ENCODE data around the gene CNIH3. TPM values are rescaled to one million over a fixed set of nuclear protein-coding genes. Genes with fewer than 3 reads are reported as not detected.

The CNIH3 gene
- total and polyA plus RNA-seq, 10 of the 15 experiments (the other 5 are each of a cell fraction or from before 2014, with no cell fraction given) = 0.77 to 5.8 (median 1.8) TPM

GRCh38 chr1:224644553-224645154, 28.5 kb downstream of the CNIH3 start:
- FAIRE-seq (peak; percentile 88), ATAC-seq (peak; percentile 85), DNase-seq (ENCODE audit: low read depth, low spot score) (peak; percentile 24)
- H3K9ac ChIP-seq (ENCODE audit: control insufficient read depth, insufficient read depth, low read length) = no peak overlapping the region
- ChIA-PET SMC1A (ENCODE audit: uncharacterized antibody, unreplicated experiment) (interaction anchor here (0.7 to 13.2 kb wide), 26 partner anchors 9 to 714 kb away, joined by 3 to 147 read pairs (median 4); no protein-coding TSS in a partner anchor), POLR2A (no interaction called here), RAD21 (ENCODE audit: unreplicated experiment) (interaction anchor here (0.6 to 6.5 kb wide), 10 partner anchors 12 to 279 kb away, joined by 3 to 90 read pairs (median 4); no protein-coding TSS in a partner anchor), CTCF (interaction anchor here (0.7 to 12.7 kb wide), 39 partner anchors 10 to 322 kb away, joined by 3 to 207 read pairs (median 4); no protein-coding TSS in a partner anchor)
- H3K27ac ChIP-seq (ENCODE audit: control insufficient read depth, insufficient read depth) = no peak overlapping the region
- no peaks in the 10 kb centered on the region for H4K20me1 ChIP-seq (ENCODE audit: control insufficient read depth, insufficient read depth)
- intact Hi-C loops (cut with micrococcal nuclease; ENCODE audit: unreplicated experiment) (loop anchor here (1.0 to 2.0 kb wide), 4 partner anchors 50 to 278 kb away; no protein-coding TSS in a partner anchor), in situ Hi-C loops (cut with MboI) (loop anchor here (5.0 kb wide), 2 partner anchors 132 to 208 kb away; no protein-coding TSS in a partner anchor)
- 3% methylated on average over 5 of the region's 5 CpGs for WGBS (ENCODE audit: insufficient coverage, insufficient replicate concordance, low lambda C conversion rate, missing lambda C conversion rate)
- no TSS peak for BruUV-seq (replicated peaks)
- no peaks in the 10 kb centered on the region for H3K9me3 ChIP-seq (replicated peaks; ENCODE audit: control insufficient read depth, insufficient read depth, low read length)
- H3K27me3 ChIP-seq (replicated peaks in 1 of 2; ENCODE audit: control insufficient read depth in 2 of 2, insufficient read depth in 2 of 2, low read length in 1 of 2) = no peaks in the 10 kb centered on the region; a peak in 1 of 4 replicates
- no peak overlapping the region for H2AFZ ChIP-seq (ENCODE audit: control insufficient read depth, low read depth, low read length)
- H3K79me2 ChIP-seq (ENCODE audit: control insufficient read depth, insufficient read depth, low read length) = no peaks in the 10 kb centered on the region
- H3K4me3 ChIP-seq = no peak overlapping the region
- no peaks in the 10 kb centered on the region for H3K4me1 ChIP-seq (ENCODE audit: control insufficient read depth, insufficient read depth, low read length)
- H3K4me2 ChIP-seq (ENCODE audit: control insufficient read depth, insufficient read depth) = no peak overlapping the region
- H3K36me3 ChIP-seq (ENCODE audit: control insufficient read depth in 2 of 2, insufficient read depth in 2 of 2, low read length in 1 of 2) = no peaks in the 10 kb centered on the region
- peak; percentile 19 for TF ChIP-seq NR2C2 (IDR thresholded peaks at IDR 0.05; ENCODE audit: borderline replicate concordance, control insufficient read depth, insufficient read length, low read depth)
- no peak for TF ChIP-seq KLF5 (IDR thresholded peaks at IDR 0.05; ENCODE audit: partially characterized antibody)
- no peak for TF ChIP-seq MTA2 (IDR thresholded peaks at IDR 0.05; ENCODE audit: low read depth)
- TF ChIP-seq, protein P1, sequence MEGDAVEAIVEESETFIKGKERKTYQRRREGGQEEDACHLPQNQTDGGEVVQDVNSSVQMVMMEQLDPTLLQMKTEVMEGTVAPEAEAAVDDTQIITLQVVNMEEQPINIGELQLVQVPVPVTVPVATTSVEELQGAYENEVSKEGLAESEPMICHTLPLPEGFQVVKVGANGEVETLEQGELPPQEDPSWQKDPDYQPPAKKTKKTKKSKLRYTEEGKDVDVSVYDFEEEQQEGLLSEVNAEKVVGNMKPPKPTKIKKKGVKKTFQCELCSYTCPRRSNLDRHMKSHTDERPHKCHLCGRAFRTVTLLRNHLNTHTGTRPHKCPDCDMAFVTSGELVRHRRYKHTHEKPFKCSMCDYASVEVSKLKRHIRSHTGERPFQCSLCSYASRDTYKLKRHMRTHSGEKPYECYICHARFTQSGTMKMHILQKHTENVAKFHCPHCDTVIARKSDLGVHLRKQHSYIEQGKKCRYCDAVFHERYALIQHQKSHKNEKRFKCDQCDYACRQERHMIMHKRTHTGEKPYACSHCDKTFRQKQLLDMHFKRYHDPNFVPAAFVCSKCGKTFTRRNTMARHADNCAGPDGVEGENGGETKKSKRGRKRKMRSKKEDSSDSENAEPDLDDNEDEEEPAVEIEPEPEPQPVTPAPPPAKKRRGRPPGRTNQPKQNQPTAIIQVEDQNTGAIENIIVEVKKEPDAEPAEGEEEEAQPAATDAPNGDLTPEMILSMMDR (IDR thresholded peaks at IDR 0.05 in 2 of 3, conservative IDR thresholded peaks at IDR 0.05 in 1 of 3; ENCODE audit: control insufficient read depth in 2 of 3, extremely low read depth in 1 of 3, insufficient read depth in 1 of 3, low read depth in 3 of 3, low read length in 3 of 3) = peak; percentile 84 to 91 (median 90)
- peak; percentile 62 for TF ChIP-seq RUNX3 (IDR thresholded peaks at IDR 0.05; ENCODE audit: low read length)
- TF ChIP-seq SMC3 (IDR thresholded peaks at IDR 0.05; ENCODE audit: borderline replicate concordance, low read length) = peak; percentile 91
- no peak for TF ChIP-seq KAT2A (conservative IDR thresholded peaks at IDR 0.05; ENCODE audit: control insufficient read depth, low read depth, low read length)
- no peak for TF ChIP-seq IKZF2 (IDR thresholded peaks at IDR 0.05)
- 0 out of 2 replicates have a peak, but pooled peaks have one; percentile 19 for TF ChIP-seq MLLT1 (IDR thresholded peaks at IDR 0.05)
- peak; percentile 55; the same call in 1 of the 2 replicates for TF ChIP-seq ZNF384 (IDR thresholded peaks at IDR 0.05; ENCODE audit: borderline replicate concordance, low read depth, low read length)
- TF ChIP-seq RAD21 (IDR thresholded peaks at IDR 0.05; ENCODE audit: insufficient read depth, low read depth, low read length) = peak; percentile 84
- peak; percentile 85 for TF ChIP-seq NR2C1 (IDR thresholded peaks at IDR 0.05)
- TF ChIP-seq ZBTB40 (IDR thresholded peaks at IDR 0.05; ENCODE audit: borderline replicate concordance) = no peak
- TF ChIP-seq YY1 (IDR thresholded peaks at IDR 0.05; ENCODE audit: low read depth, low read length) = peak; percentile 56; the same call in 1 of the 2 replicates
- TF ChIP-seq WRNIP1 (IDR thresholded peaks at IDR 0.05; ENCODE audit: borderline replicate concordance, low read depth, low read length) = peak; percentile 64; the same call in 1 of the 2 replicates
- TF ChIP-seq RBBP5 (conservative IDR thresholded peaks at IDR 0.05) = no peak

Data from GM12878 (cell line).